ENCODE data around the gene FAM3D. TPM values are rescaled to one million over a fixed set of nuclear protein-coding genes. Genes with fewer than 3 reads are reported as not detected.

Gene FAM3D
- total and polyA plus RNA-seq, 2 of the 8 experiments (the other 6 are each of a cell fraction or from before 2014, with no cell fraction given): not detected

DNA sequence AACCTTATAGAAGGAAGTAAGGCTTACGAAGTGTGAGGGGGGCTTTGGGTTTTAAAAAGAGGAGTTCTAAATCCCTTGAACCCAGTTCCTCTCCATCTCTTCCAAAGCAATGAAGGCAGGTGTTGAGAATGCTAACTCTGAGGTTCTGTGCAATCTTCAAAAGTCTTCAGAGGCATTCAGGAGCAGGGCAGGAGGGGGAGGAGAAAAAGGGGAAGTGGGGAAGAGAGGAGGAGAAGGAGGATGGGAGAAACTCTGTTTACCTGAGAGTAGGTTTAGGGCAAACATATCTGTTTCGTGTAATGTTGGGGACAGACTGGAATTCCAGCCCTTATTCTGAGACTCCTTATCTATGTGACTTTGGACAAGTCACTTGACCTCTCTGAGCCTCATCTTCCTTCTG lies 36.9 kb downstream of the FAM3D start:
- Histone ChIP-seq H3K36me3 (ENCODE audit: control insufficient read depth in 2 of 4, insufficient read depth in 4 of 4, low read length in 3 of 4) (no peaks in the 10 kb centered on the region; a peak in 1 of 8 replicates), H3K4ac (replicated peaks; ENCODE audit: insufficient read length, low read depth, low read length) (no peak overlapping the region), H4K8ac (ENCODE audit: extremely low read depth, insufficient read depth, low read length) (no peak overlapping the region), H3K27me3 (replicated peaks in 1 of 4; ENCODE audit: control insufficient read depth in 3 of 4, extremely low read depth in 1 of 4, insufficient read depth in 3 of 4, low read length in 3 of 4) (peaks cover 0 to 20% (median 2%) of the 10 kb centered on the region in 4 experiments; a peak in 5 of 7 replicates), H3K9ac (replicated peaks in 1 of 4; ENCODE audit: extremely low read depth in 1 of 4, low read depth in 3 of 4, low read length in 3 of 4) (no peak overlapping the region), H4K5ac (ENCODE audit: insufficient read length, low read depth, low read length) (peak overlapping the region; percentile 30), H3K4me2 (ENCODE audit: insufficient read depth in 1 of 2, low read depth in 2 of 2, low read length in 2 of 2) (no peak overlapping the region), H2BK5ac (ENCODE audit: low read depth, low read length) (no peak overlapping the region), H3K23ac (ENCODE audit: insufficient read length) (no peak overlapping the region), H2BK15ac (ENCODE audit: low read length) (no peak overlapping the region), H3K4me3 (ENCODE audit: extremely low read depth in 1 of 4, insufficient read depth in 2 of 4, low read depth in 3 of 4, low read length in 4 of 4) (no peak overlapping the region), H3K79me1 (ENCODE audit: low read depth, low read length) (no peaks in the 10 kb centered on the region), H3K14ac (ENCODE audit: insufficient read length) (no peak overlapping the region), H3K27ac (ENCODE audit: low read depth, low read length) (no peak overlapping the region), H3K9me3 (ENCODE audit: insufficient read depth in 2 of 2, low read depth in 1 of 2, low read length in 1 of 2) (no peaks in the 10 kb centered on the region), H3K23me2 (ENCODE audit: low read depth, low read length) (no peaks in the 10 kb centered on the region), H2AFZ (ENCODE audit: low read length) (peak overlapping the region; percentile 2; the same call in 1 of the 2 replicates), H2BK120ac (replicated peaks; ENCODE audit: low read depth, low read length) (no peak overlapping the region), H4K91ac (replicated peaks; ENCODE audit: insufficient read length, low read length) (no peak overlapping the region), H3K79me2 (ENCODE audit: control insufficient read depth in 1 of 2, insufficient read depth in 2 of 2, low read length in 2 of 2) (no peaks in the 10 kb centered on the region), H2AK5ac (ENCODE audit: low read depth, low read length) (no peak overlapping the region), H3K4me1 (replicated peaks in 1 of 4; ENCODE audit: control insufficient read depth in 3 of 4, insufficient read depth in 4 of 4, low read length in 3 of 4) (peaks cover 0 to 4% (median 0%) of the 10 kb centered on the region in 4 experiments; a peak in 2 of 7 replicates), H2BK12ac (ENCODE audit: low read depth, low read length) (peak overlapping the region; percentile 72; the same call in 1 of the 2 replicates), H3K56ac (replicated peaks; ENCODE audit: insufficient read length, low read depth, low read length) (no peak overlapping the region), H4K20me1 (replicated peaks in 1 of 2; ENCODE audit: control insufficient read depth in 1 of 2, insufficient read depth in 2 of 2, low read length in 2 of 2) (no peaks in the 10 kb centered on the region), H2BK20ac (ENCODE audit: low read length) (no peak overlapping the region), H3K18ac (ENCODE audit: extremely low read depth, low read length) (no peak overlapping the region)
- CTCF ChIA-PET (ENCODE audit: partially characterized antibody): interaction anchor here (0.6 to 25.1 kb wide), 29 partner anchors 9 to 774 kb away, joined by 3 to 994 read pairs (median 4); partner anchors contain the start of genes ACOX2, FAM107A, HTD2 and RPP14
- DNase-seq (ENCODE audit: low read depth in 1 of 2, low spot score in 2 of 2) (no peak), FAIRE-seq (no peak)
- POLR2A ChIA-PET (ENCODE audit: partially characterized antibody): interaction anchor here (0.9 kb wide), 1 partner anchor 12 kb away, joined by 3 read pairs; no protein-coding TSS in a partner anchor
- 97% methylated on average over 2 of the region's 2 CpGs; no CpG with 5 or more reads in 1 of the 2 experiments for WGBS, 2 experiments (ENCODE audit: extremely low coverage in 1 of 2, insufficient coverage in 1 of 2, insufficient read length in 1 of 2, insufficient replicate concordance in 2 of 2, low coverage in 1 of 2, low lambda C conversion rate in 2 of 2, missing lambda C conversion rate in 1 of 2)
- TF ChIP-seq BACH1 (IDR thresholded peaks at IDR 0.05; ENCODE audit: low read length) (no peak), ASH2L (IDR thresholded peaks at IDR 0.05; ENCODE audit: low read length) (no peak), KDM5A (IDR thresholded peaks at IDR 0.05; ENCODE audit: low read length) (no peak), SIN3A (conservative IDR thresholded peaks at IDR 0.05 in 1 of 2, IDR thresholded peaks at IDR 0.05 in 1 of 2; ENCODE audit: low read depth in 1 of 2, low read length in 2 of 2) (no peak), ZNF274 (IDR thresholded peaks at IDR 0.05; ENCODE audit: borderline replicate concordance, extremely low read depth, low read length) (no peak), JUND (IDR thresholded peaks at IDR 0.05; ENCODE audit: low read length) (no peak), CHD2 (IDR thresholded peaks at IDR 0.05; ENCODE audit: low read length) (no peak), SAP30 (IDR thresholded peaks at IDR 0.05; ENCODE audit: insufficient read depth, insufficient replicate concordance, low read length) (no peak), NANOG (IDR thresholded peaks at IDR 0.05; ENCODE audit: insufficient read depth, low read depth, low read length, poor library complexity, severe bottlenecking) (no peak), PHF8 (conservative IDR thresholded peaks at IDR 0.05; ENCODE audit: low read depth, low read length) (no peak), NRF1 (IDR thresholded peaks at IDR 0.05; ENCODE audit: low read depth, low read length) (no peak), MAFK (IDR thresholded peaks at IDR 0.05; ENCODE audit: low read depth, low read length) (no peak), CEBPB (IDR thresholded peaks at IDR 0.05; ENCODE audit: low read depth, low read length) (no peak)
- TF ChIP-seq, protein P1, sequence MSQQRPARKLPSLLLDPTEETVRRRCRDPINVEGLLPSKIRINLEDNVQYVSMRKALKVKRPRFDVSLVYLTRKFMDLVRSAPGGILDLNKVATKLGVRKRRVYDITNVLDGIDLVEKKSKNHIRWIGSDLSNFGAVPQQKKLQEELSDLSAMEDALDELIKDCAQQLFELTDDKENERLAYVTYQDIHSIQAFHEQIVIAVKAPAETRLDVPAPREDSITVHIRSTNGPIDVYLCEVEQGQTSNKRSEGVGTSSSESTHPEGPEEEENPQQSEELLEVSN (IDR thresholded peaks at IDR 0.05): no peak
